GM12874 (cell line): ENCODE data around the gene PHC2.

ENCODE experiments used
- CTCF ChIP-seq: IDR thresholded peaks from 2 replicates; pipeline ENCODE4 v1.5.1; 2011; ENCODE audit warnings: low read depth, mild to moderate bottlenecking, control low read depth, low read length, moderate library complexity; ENCODE audit not compliant: insufficient read depth

The PHC2 gene

GRCh38 chr1:33399375-33399774, 31.5 kb downstream of the PHC2 start:
- TF ChIP-seq CTCF = no peak

GRCh38 chr1:33397994-33398393, 32.9 kb downstream of the PHC2 start:
- no peak for TF ChIP-seq CTCF

- TF ChIP-seq CTCF = no peak
These were observed 33.8 kb downstream of the PHC2 start for GRCh38 chr1:33397125-33397506.

GRCh38 chr1:33396188-33397124, 34.4 kb downstream of the PHC2 start:
- no peak for TF ChIP-seq CTCF

GRCh38 chr1:33394770-33395169, 36.1 kb downstream of the PHC2 start:
- TF ChIP-seq CTCF = no peak

GRCh38 chr1:33393991-33394390, 36.9 kb downstream of the PHC2 start:
- TF ChIP-seq CTCF = no peak

GRCh38 chr1:33393524-33393923, 37.4 kb downstream of the PHC2 start:
- no peak for TF ChIP-seq CTCF
